GM21360 (cell line): ENCODE data around the gene SP100.
"Not testable (repeated sequence)": the region's sequence is repeated elsewhere in the genome, so short reads cannot be mapped to it uniquely, and the experiment has no call there.

ENCODE experiments used
- ATAC-seq: cut with Tn5 transposase; IDR thresholded peaks from one replicate; pipeline ENCODE4 v1.9.1; 2021; ENCODE audit warnings: mild to moderate bottlenecking, moderate library complexity; ENCODE audit not compliant: unreplicated experiment

SP100 gene

DNA sequence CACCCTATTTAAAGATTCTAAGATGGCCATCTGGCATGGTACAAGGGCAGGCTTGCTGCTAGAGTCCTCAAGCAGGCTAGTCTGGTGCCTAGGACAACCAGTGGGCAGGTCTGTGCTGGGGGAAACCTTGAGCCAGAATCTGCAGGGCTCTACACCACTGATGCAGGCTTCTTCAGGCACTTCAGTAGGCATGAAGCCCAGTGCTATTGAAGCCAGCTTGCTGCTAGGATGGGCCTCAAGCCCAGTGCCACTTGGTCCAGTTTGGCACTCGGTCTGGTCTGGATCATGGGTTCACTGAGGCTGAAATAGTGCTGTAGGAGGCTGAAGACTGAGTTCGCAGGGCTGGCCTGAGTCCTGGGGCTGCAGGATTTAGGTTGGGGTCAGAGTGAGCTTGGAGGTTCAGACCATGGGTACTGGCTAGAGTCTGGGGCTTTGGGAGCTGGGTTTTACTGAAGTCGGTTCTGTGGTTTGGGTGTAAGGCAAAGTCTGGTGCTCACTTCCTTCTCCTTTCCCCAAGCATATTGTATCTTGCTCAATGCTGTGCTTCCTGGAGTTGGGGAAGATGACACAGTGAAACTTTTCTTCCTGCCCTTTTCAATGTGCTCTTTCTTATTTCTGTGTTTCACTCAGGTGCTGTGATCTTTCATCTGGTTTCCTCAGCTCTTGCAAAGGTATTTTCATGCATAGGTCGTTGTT is 41.2 kb downstream of the SP100 start:
- ATAC-seq: no peak

DNA sequence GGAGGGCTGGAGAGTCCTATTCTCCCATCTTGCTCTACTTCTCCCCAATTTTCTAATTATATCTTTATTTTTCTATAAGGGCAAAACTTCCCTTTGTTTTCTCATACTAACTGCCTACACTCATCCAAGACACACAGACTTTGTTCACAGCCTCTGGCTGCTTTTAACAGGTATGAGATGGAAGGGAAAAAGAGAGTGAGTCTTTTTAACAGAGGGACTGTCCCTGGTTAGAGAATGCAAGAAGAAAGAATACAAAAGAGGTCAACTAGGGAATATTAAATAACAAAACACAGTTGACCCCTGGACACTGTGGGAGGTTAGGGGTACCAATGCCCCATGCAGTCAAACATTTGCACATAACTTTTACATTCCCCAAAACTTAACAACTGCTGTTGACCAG is 41.8 kb downstream of the SP100 start:
- ATAC-seq: no peak

DNA sequence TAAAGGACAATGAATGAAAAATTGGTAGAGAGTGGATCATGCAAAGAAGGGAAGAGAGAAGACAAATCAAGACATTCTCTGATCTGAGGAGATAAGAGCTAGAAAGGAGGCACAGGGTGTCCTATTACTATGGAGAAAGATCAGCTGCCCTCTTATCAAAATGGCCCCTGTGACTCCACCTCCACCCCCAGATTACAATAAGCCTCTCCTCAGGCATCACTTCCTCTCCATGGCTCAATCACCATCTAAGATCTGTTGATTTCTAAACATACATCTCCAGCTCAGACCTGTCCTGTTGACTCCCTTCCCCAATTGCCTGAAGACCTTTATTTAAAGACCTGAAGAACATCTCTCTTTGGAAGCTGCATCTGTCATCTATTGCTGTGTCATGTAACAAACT is 43.2 kb downstream of the SP100 start:
- no peak for ATAC-seq

DNA sequence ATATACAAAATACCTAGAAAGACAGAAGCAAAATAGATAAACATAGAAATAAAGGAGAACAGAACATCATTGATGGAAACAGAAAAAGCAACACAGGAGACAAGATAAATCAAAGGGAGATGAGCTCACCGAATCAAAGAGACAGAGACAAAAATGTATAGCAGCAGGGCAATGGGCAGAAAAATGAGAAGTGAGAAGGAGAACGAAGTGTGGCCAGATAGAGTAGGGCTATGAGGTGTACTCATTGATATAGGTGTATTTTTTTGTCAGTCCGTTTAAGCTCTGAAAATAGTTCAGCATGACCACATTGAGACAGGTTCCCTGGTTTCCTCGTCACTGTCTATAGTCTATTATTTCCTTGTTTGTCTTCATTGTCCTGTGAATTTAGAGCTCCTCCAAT is 55.1 kb downstream of the SP100 start:
- ATAC-seq: peak; percentile 56

DNA sequence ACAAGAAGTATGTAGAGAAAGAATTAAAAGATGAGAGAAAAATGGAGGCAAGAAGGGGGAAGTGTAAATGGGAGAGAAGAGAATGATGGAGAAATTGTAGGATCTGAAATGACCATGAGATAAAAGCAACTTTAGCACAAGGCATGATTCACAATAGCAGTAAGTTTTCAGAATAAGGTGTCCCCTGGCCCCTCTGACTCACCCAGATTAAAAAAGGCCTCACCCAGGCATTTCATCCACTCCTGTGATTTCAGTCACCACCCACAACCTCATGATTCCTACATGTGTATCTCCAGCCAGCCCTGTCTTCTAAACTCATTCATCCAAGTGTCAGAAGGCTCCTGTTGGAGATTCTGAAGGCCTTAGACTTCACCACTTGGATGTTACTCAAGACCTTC is 56.6 kb downstream of the SP100 start:
- ATAC-seq: peak; percentile 40

DNA sequence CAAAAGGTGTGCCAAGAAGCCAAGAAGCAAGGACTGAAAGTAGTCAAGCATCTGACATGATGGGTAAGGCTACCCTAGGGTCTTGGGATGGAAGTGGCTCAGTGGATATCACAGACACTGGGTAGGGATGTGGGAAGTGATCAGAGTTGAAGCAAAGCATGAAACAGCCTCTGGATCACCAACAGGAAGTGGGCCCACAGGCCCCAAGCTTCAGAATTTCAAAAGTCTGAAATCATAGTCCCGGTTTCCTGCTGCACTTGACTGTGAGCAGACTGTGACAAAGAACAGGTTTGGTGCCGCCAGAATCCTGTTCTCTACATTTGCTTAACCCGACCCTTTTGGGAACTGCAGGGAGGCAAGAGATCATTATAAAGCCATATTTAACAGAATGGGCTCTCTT is 57.4 kb downstream of the SP100 start:
- ATAC-seq: no peak

DNA sequence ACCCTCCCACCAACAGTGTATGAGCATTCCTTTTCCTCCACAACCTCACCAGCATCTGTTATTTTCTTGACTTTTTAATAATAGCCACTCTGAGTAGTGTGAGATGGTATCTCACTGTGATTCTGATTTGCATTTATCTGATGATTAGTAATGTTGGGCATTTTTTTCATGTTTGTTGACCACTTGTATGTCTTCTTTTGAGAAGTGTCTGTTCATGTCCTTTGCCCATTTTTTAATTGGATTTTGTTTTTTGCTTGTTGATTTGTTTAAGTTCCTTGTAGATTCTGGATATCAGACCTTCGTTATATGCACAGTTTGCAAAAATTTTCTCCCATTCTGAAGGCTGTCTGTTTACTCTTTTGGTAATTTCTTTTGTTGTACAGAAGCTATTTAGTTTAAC is 59.1 kb downstream of the SP100 start:
- no peak for ATAC-seq

DNA sequence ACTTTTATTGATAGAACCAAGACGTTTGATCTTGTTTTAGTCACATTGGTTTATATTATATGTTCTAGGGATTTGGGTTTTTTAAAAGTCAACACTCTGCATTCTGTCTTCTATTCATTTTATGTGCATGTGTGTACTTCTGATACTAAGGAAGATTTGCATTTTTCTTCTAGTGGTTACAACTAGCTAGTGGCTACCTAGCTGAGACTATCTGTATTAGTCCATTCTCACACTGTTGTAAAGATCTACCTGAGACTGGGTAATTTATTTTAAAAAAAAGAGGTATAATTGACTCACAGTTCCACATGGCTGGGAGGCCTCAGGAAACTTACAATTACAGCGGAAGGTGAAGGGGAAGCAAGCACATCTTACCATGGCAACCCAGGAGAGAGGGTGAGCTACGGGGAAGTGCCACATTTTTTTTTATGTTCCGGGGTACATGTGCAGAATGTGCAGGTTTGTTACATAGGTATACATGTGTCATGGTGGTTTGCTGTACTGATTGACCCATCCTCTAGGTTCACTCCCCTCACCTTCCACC is 69.9 kb downstream of the SP100 start:
- no peak for ATAC-seq

DNA sequence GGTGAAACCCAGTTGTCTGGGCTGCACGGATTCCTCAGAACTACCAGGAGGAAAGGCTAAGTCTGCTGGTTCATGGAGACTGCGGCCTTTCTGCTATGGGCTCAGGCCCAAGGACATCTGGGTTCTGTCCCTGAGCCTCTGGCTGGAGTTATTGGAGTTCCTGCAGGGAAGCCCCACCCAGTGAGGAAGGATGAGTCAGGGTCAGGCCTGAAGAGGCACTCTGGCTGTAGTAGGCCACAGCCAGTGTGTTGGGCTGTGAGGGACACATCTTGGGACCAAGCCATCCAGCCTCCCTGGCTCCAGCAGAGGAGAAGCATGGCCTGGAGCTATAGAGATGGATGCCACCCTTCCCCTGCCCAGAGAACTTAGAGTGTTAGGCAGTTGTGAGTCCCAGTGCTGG is 75.2 kb downstream of the SP100 start:
- not testable (repeated sequence) for ATAC-seq

DNA sequence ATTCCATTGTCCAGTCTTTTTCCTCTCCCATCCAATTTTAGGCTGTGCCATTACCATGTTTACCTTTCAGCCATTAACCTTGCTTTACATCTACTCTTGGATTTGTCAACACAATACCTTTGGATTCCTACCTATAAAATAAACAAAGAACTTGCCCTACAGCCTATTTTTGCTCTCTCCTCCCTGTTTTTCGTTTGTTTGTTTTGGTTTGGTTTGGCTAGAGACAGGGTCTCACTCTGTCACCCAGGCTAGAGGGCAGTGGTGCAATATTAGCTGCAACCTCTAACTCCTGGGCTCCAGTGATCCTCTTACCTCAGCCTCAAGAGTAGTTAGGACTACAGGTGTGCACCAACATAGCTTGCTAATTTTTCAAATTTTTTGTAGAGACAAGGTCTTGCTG is 76.1 kb downstream of the SP100 start:
- ATAC-seq: no peak

DNA sequence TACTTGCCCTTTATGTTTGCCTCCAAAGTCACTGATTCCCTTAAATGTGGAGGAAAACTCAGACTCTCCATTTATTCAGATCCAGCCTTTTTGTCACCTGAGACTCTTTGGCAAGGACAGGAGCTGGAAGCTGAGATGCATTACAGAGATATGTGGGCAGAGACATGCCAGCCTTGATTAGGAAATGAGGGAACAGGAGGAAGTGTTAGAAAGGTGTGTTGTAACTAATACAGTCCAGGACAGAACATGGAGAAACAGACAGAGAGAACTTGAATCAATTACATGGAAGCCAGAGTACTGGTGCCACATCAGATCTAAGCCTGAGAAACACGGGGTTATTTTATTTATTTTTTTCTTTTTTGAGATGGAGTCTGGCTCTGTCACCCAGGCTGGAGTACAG is 79.0 kb downstream of the SP100 start:
- ATAC-seq: no peak

DNA sequence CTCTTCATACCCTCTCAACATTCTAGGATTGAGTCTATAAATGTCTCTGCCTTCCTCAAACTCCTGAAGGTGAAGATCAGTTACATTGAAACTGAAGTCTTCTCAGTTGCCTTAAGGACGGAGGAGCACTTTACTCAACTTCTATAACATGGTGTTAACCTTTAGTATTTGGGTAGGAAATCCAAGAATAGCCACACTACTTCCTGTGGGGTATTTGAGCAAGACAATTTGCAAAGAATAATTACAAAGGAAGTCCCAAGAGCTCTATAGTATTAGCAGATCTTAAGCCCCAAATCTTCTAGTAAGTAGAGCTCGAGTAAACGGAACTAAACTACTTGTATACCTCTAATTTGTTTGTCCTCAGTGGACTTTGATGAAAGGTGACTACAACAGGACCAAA is 80.9 kb downstream of the SP100 start:
- no peak for ATAC-seq

DNA sequence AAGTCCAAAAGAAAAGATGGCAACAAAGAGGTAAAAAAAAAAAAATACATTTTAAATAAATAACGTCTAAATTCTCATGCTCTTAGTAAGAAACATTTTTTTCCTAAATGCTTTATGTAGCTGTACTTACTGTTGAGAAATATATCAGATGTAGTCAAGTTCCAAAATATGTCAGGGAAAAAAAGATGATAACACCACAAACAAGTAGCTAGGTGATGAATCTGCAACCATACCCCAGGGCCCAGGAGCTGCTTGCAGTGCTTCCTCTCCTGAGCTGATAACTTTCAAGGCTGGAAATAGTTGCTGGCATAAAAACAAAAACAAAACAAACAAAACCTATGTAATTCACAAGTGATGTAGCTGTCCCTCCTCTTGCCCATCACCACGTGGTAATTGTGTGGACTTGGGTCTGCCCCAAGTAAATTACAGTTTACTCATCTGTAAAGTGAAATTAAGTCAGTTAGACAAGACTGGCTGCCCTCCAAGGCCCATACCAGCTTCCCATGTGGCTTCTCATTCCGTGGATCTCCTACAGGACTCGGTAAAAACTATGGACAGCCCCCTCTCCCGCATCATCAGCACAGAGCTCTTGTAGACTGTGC is 82.6 kb downstream of the SP100 start:
- ATAC-seq: no peak

DNA sequence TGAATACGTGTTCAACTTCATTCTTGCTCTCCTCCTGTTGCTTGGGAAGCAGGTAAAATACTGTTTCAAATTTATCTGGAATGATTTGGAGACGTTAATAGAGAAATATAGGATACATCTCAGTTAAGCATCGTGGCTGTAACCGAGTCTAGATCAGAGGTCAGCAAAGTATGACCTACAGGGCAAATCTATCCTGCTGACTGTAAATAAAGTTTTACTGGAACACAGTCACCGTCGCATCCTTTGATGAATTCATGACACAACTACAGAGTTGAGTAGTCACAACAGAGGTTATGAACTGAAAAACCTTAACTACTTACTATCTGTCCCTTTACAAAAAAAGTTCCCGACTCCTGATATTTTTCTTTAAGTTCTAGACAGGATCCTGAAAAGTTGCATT is 86.6 kb downstream of the SP100 start:
- no peak for ATAC-seq

DNA sequence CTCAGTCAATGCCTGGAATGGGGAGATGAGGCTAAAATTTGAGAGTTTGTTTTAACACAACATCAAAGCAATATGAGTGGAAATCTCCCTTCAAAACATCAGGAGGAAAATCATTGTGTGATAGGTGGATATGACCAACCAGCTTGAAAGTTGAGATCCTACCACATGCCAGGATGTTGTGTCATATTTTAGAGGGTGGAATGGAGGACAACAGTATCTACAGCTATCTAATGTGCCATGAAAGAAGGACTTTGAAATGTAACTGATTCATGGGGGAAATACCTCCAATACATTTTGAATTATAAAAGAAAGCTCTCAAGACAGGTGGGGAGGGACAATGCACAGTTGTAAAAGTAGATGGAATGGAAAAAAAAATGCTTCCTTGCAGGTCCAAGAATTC is 87.8 kb downstream of the SP100 start:
- ATAC-seq: no peak

DNA sequence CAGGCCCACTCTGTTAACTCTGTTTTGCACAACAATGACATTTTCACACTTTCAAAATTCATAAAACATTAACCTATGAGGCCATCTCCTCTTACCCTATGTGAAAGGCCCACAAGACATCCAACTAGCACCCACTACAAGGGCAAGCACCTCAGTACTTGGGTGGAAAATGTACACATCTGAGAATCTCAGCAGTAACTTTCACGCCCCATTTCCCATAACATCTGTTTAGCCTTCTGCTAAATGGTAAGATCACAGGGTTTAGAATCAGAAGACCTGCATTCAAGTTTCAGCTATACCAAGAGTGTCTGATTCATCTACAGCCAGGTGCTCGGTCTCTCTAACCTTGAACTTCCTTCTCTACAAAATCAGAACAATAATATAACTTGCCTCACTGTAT is 89.2 kb downstream of the SP100 start:
- peak; percentile 61 for ATAC-seq

DNA sequence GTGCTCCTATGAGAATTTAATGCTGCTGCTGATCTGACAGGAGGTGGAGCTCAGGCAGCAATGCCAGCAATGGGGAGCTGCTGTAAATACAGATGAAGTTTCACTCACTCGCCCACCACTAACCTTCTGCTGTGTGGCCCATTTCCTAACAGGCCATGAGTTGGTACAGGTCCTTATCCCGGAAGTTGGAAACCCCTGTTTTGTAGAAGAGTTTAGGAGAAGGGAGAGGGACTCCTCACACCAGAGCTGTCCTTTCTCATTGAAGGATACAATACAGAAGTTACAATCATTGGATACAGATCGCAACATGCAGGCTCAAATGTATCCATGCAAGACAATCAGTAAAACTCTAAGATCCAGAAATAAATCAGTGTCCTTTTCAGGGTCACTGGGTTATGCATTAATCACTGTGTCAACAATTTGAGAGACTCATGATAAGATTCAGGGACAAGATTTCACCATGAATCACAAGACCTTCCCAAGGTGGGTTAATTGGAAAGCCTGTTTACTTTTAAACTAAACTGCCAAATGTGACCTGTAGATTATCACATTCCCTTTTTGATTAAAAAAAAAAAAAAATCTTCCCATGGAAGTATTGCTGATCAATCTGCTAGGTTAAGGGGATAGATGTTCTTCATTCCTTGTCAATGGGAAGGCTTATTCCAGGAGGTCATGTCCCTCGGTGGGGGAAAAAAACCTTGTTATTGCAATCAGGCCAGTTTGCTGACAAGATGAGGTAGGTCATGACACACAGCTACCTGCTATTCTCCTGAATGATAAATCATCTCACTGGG is 97.2 kb downstream of the SP100 start:
- ATAC-seq: no peak

DNA sequence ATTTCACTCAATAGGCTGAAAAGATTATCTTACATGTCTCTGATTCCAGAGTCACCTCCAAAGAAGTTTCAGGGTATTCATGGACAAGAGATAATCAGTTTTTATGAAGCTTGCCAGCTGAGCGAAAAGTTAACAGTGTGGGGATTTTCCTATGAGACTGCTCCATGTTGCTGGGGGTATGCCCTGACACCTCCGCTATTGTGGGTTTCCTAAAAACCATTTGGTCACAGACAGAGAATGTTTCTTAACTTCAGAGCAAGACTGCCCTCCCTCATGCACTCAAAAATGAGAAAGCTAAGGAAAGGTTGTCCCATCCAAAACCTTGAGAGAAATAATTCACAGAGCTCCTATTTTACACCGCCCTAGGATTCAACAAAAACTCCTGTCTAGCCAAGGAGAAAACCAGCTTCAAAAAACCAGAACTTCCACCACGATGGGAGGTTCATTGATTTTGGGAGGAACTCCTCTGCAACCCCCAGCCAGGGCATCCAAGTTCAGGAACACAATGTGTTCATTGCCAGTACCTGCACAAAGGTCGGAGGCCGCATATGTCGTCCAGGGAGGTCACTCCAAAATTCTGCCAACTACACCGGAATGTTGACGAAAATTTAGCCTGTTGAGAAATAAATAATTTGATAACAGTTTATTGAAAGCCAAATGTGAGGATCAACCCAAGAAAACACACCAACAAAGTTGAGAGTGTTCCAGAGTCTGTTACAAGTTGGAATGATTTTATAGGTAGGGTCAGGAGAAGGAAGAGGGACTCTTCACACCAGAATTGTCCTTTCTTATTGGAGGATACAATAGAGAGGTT is 104.3 kb downstream of the SP100 start:
- ATAC-seq: no peak

DNA sequence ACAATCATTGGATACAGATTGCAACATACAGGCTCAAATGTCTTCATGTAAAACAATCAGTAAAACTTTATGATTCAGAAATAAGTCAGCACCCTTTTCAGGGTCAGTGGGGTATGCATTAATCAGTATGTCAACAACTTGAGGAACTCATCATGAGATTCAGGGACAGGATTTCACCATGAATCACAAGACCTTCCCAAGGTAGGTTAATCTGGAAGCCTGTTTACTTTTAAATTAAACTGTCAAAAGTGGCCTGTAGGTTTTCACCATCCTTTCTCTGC is 104.8 kb downstream of the SP100 start:
- no peak for ATAC-seq

DNA sequence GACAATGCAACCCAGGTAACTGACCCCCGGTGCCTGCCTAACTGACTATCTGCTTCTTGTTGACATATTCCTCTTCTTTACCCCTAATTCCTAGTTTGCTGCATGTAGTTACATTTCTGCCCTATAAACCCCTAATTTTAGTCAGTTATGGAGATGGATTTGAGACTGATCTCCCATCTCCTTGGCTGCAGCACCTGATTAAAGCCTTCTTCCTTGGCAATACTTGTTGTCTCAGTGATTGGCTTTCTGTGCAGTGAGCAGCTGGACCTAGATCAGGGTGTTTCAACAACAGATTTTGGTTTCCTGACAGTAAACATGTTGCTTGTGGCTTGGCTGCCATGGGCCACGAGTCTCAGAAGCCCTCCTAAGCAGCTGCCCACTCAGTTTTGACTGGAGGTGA is 105.4 kb downstream of the SP100 start:
- no peak for ATAC-seq

DNA sequence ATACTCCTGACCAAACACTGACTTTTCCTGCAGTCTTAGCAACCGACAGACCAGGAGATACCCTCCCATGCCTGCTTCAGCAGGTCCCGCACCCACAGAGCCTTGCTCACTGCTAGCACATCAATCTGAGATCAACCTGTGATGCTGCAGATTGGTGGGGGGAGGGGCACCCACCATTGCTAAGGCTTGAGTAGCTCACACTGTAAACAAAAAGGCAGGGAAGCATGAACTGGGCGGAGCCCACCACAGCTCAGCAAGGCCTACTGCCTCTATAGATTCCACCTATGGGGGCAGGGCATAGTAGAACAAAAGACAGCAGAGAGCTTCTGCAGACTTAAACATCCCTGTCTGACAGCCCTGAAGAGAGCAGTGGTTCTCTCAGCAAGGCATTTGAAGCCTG is 109.7 kb downstream of the SP100 start:
- no peak for ATAC-seq
